Adrenal gland (tissue), 12 donors: Measurements from ENCODE around the gene GABRA4. TPM values are rescaled to one million over a fixed set of nuclear protein-coding genes. Genes with fewer than 3 reads are reported as not detected.

Experiments used
- DNase-seq, 7 donors: peaks; one replicate each; pipeline ENCODE4 v3.0.0-alpha.2; 2019 to 2020
- H3K27ac ChIP-seq, 5 donors: fragments of 200-600 bp; sonication (generic) in 4 of 5; 1 replicate in 3 of 5; 2 replicates in 2 of 5; pipeline versions ENCODE4 v1.5.1 to v1.8.0; 2016 to 2020; ENCODE audit warnings: mild to moderate bottlenecking in 1 of 5
- H3K27me3 ChIP-seq: fragments of 200-600 bp; 2 replicates; pipeline ENCODE4 v1.8.0; 2021
- H3K36me3 ChIP-seq, 2 donors: fragments of 200-600 bp; replicated peaks in 1 of 2; 1 replicate in 1 of 2; 2 replicates in 1 of 2; pipeline versions ENCODE4 v1.5.1 to v1.8.0; 2018 to 2022
- H3K4me1 ChIP-seq, 2 donors: fragments of 200-600 bp; replicated peaks in 1 of 2; 1 replicate in 1 of 2; 2 replicates in 1 of 2; pipeline versions ENCODE4 v1.5.1 to v1.8.0; 2018 to 2021
- H3K4me3 ChIP-seq, 4 donors: fragments of 200-600 bp; sonication (generic) in 3 of 4; one replicate each; pipeline ENCODE4 v1.5.1; 2016 to 2018
- H3K9me3 ChIP-seq, 3 donors: fragments of 200-600 bp; sonication (generic) in 1 of 3; replicated peaks in 1 of 3; 1 replicate in 2 of 3; 2 replicates in 1 of 3; pipeline versions ENCODE4 v1.5.1 to v1.8.0; 2016 to 2021
- CTCF ChIP-seq, 6 experiments: fragments of 450-650 bp in 4 of 6; fragments of 200-600 bp in 2 of 6; sonication (generic) in 1 of 6; IDR thresholded peaks; 1 replicate in 5 of 6; 2 replicates in 1 of 6; pipeline versions ENCODE4 v1.5.1 to v1.8.0; 2016 to 2021; ENCODE audit warnings: antibody characterized with exemption in 6 of 6, mild to moderate bottlenecking in 2 of 6, moderate library complexity in 1 of 6
- POLR2A ChIP-seq, 2 donors: fragments of 450-650 bp; IDR thresholded peaks; one replicate each; pipeline ENCODE4 v1.6.1; 2017; ENCODE audit warnings: antibody characterized with exemption in 2 of 2, mild to moderate bottlenecking in 2 of 2, moderate library complexity in 1 of 2
- WGBS, 4 donors: extraction: QIAGEN DNeasy Blood & Tissue Kit in 2 of 4; methylation state at CpG; one replicate each; pipeline versions ENCODE4 v1.1.5 to v1.1.7; 2013 to 2017; 5-methylcytosine and 5-hydroxymethylcytosine counted together
- intact Hi-C, 2 donors: fragments of 100-400 bp; cut with DNase I; formaldehyde crosslinking; loops; one replicate each; pipeline versions ENCODE4 v1.14.1 to v1.15.0; 2022 to 2023
- polyA plus RNA-seq, 3 donors: library from polyadenylated mRNA; stranded (reverse); fragments of 200-250 nt in 2 of 3; fragments of 350-450 nt in 1 of 3; fragmentation: Illumina TruSeq in 1 of 3; extraction: RNeasy Lipid Tissue Mini Kit (QIAGEN cat#74804) in 1 of 3; gene quantifications; one replicate each; pipeline ENCODE4 v1.2.3, GENCODE V29; 2013 to 2014
- total RNA-seq, 9 donors: library from RNA; depleted of rRNA in 4 of 9; stranded (reverse); fragments of >200 nt in 4 of 9; fragments of 120-200 nt in 1 of 9; fragmentation: NEBNext Ultra II Directional in 1 of 9; extraction: Animal tissue kit (Norgen Biotek cat#: 25700) in 1 of 9; gene quantifications; one replicate each; pipeline versions ENCODE4 v1.1.0 to v1.2.4, GENCODE V29; 2013 to 2023
- donor health status: healthy with polysubstance abuse.
- donor health status: Bipolar disorder and iron deficiency.
- donor health status: DM: yes; HTN: yes; CAD: no.
- donor health status: DM: no; HTN: no; CAD: no.
- donor health status: DM: no; HTN: no; CAD: no.
- donor health status: DM: yes; HTN: yes; CAD: no.

GABRA4 gene
- total and polyA plus RNA-seq, 12 donors, result under 0.01 to 0.14 TPM; not detected in 10

GRCh38 chr4:46886711-46887110, 106.7 kb downstream of the GABRA4 start:
- Histone ChIP-seq H3K27me3 (no peaks in the 10 kb centered on the region), H3K9me3 (no peaks in the 10 kb centered on the region), H3K4me3 (no peak overlapping the region), H3K27ac (no peak overlapping the region), H3K4me1 (no peaks in the 10 kb centered on the region), H3K36me3 (no peaks in the 10 kb centered on the region)
- TF ChIP-seq POLR2A (IDR thresholded peaks at IDR 0.05), result no peak
- TF ChIP-seq CTCF (IDR thresholded peaks at IDR 0.05), result peak in 1 of 6 experiments; percentile 19
- 8 to 27% (median 19%) methylated on average over 2 of the region's 2 CpGs for WGBS, 4 donors
- DNase-seq, result no peak
- intact Hi-C loops, result no loop called here

GRCh38 chr4:46878641-46879040, 114.7 kb downstream of the GABRA4 start:
- Histone ChIP-seq H3K27me3 (no peaks in the 10 kb centered on the region), H3K9me3 (no peaks in the 10 kb centered on the region), H3K4me3 (no peak overlapping the region), H3K36me3 (no peaks in the 10 kb centered on the region), H3K4me1 (no peaks in the 10 kb centered on the region), H3K27ac (no peak overlapping the region)
- TF ChIP-seq POLR2A (IDR thresholded peaks at IDR 0.05) (no peak), CTCF (IDR thresholded peaks at IDR 0.05) (no peak)
- WGBS, 4 donors, result 79 to 91% (median 88%) methylated on average over 3 of the region's 3 CpGs
- no peak for DNase-seq
- intact Hi-C loops, result no loop called here

- whole genome bisulfite sequencing, 4 donors, result 49 to 57% (median 54%) methylated on average over 1 of the region's 1 CpG
- TF ChIP-seq POLR2A (IDR thresholded peaks at IDR 0.05) (no peak), CTCF (IDR thresholded peaks at IDR 0.05) (no peak)
Measured at GRCh38 chr4:46874811-46875210, 118.6 kb downstream of the GABRA4 start.

GRCh38 chr4:46870411-46870810, 123.0 kb downstream of the GABRA4 start:
- H3K36me3 ChIP-seq, result no peaks in the 10 kb centered on the region
- H3K27me3 ChIP-seq, result no peaks in the 10 kb centered on the region
- no peak overlapping the region for H3K27ac ChIP-seq
- no peaks in the 10 kb centered on the region for H3K9me3 ChIP-seq
- whole genome bisulfite sequencing, 4 donors, result 52 to 69% (median 57%) methylated on average over 2 of the region's 2 CpGs
- intact Hi-C loops, result no loop called here
- DNase-seq, result no peak
- no peaks in the 10 kb centered on the region for H3K4me1 ChIP-seq
- TF ChIP-seq POLR2A (IDR thresholded peaks at IDR 0.05) (no peak), CTCF (IDR thresholded peaks at IDR 0.05) (no peak)
- no peak overlapping the region for H3K4me3 ChIP-seq

More at GRCh38 chr4:46874811-46875210, 118.6 kb downstream of the GABRA4 start:
- no peak overlapping the region for H3K27ac ChIP-seq
- DNase-seq, result no peak
- intact Hi-C loops, result no loop called here
- no peaks in the 10 kb centered on the region for H3K36me3 ChIP-seq
- H3K9me3 ChIP-seq, result no peaks in the 10 kb centered on the region
- no peaks in the 10 kb centered on the region for H3K27me3 ChIP-seq
- H3K4me3 ChIP-seq, result no peak overlapping the region
- H3K4me1 ChIP-seq, result no peaks in the 10 kb centered on the region

Other genes starting within 250 kb of the GABRA4 start
- not detected for gene COX7B2, start 84.3 kb downstream of the GABRA4 start, total RNA-seq
- gene COX7B2, start 84.3 kb downstream of the GABRA4 start, polyA plus RNA-seq, result not detected
- gene GABRB1, start 38.0 kb upstream of the GABRA4 start, total RNA-seq, result under 1 TPM in 3 of 9 donors, not detected in 6; 0.22 to 0.69 (median 0.67) TPM
- gene GABRB1, start 38.0 kb upstream of the GABRA4 start, polyA plus RNA-seq, result under 1 TPM in 1 of 3 donors, not detected in 2; 0.29 TPM